Cardiac muscle cell (in vitro differentiated cells and primary cell): ENCODE data around the gene NTRK2. TPM values are rescaled to one million over a fixed set of nuclear protein-coding genes. Genes with fewer than 3 reads are reported as not detected.

Experiments used
- DNase-seq, 2 donors: peaks; one replicate each; pipeline versions ENCODE4 v3.0.0 to v3.0.0-alpha.2; 2010 to 2017; ENCODE audit warnings: low read depth in 1 of 2, low spot score in 1 of 2
- H3K27ac ChIP-seq: fragments of 200-600 bp; sonication (generic); 2 replicates; pipeline ENCODE4 v1.5.1; 2016
- H3K27me3 ChIP-seq: fragments of 200-600 bp; sonication (generic); 2 replicates; pipeline ENCODE4 v1.6.0; 2016; ENCODE audit warnings: control low read depth
- H3K36me3 ChIP-seq: fragments of 200-600 bp; sonication (generic); 2 replicates; pipeline ENCODE4 v1.5.1; 2016; ENCODE audit warnings: control low read depth
- H3K4me1 ChIP-seq: fragments of 200-600 bp; sonication (generic); 2 replicates; pipeline ENCODE4 v1.8.1; 2017; ENCODE audit warnings: low read depth, mild to moderate bottlenecking, mixed run types
- H3K4me3 ChIP-seq: fragments of 200-600 bp; sonication (generic); 2 replicates; pipeline ENCODE4 v1.5.1; 2016; ENCODE audit warnings: mild to moderate bottlenecking
- H3K9me3 ChIP-seq: fragments of 200-600 bp; sonication (generic); 2 replicates; pipeline ENCODE4 v1.5.1; 2017; ENCODE audit warnings: low read depth, mild to moderate bottlenecking, control low read depth
- CTCF ChIP-seq: IDR thresholded peaks from 2 replicates; pipeline ENCODE4 v1.5.1; 2012; ENCODE audit warnings: low read depth, mild to moderate bottlenecking, low read length
- polyA plus RNA-seq: library from polyadenylated mRNA; unstranded; fragments of >200 nt; fragmentation: Nextera tagmentation; extraction: Ambion mirVana; gene quantifications from 2 replicates; pipeline ENCODE4 v1.2.1, GENCODE V29; 2016
- total RNA-seq: library from RNA; depleted of rRNA; stranded (reverse); fragments of >200 nt; gene quantifications from 2 replicates; pipeline ENCODE4 v1.2.3, GENCODE V29; 2016

The NTRK2 gene
- total and polyA plus RNA-seq, 2 experiments from 2014 or later, result 1.3 TPM

- H3K36me3 ChIP-seq, result no peaks in the 10 kb centered on the region
- H3K9me3 ChIP-seq, result no peaks in the 10 kb centered on the region
- no peaks in the 10 kb centered on the region for H3K4me1 ChIP-seq
- H3K4me3 ChIP-seq, result no peak overlapping the region
- no peak for DNase-seq
- TF ChIP-seq CTCF, result no peak
- no peaks in the 10 kb centered on the region for H3K27me3 ChIP-seq
- H3K27ac ChIP-seq, result no peak overlapping the region
Measured at GRCh38 chr9:84716217-84716616, 46.7 kb downstream of the NTRK2 start.

GRCh38 chr9:84718476-84718875, 48.9 kb downstream of the NTRK2 start:
- Histone ChIP-seq H3K36me3 (no peaks in the 10 kb centered on the region), H3K4me3 (no peak overlapping the region), H3K27ac (no peak overlapping the region), H3K4me1 (no peaks in the 10 kb centered on the region), H3K27me3 (no peaks in the 10 kb centered on the region), H3K9me3 (no peaks in the 10 kb centered on the region)
- DNase-seq, result no peak
- no peak for TF ChIP-seq CTCF

- Histone ChIP-seq H3K4me1 (no peaks in the 10 kb centered on the region), H3K9me3 (no peaks in the 10 kb centered on the region), H3K36me3 (no peaks in the 10 kb centered on the region), H3K27ac (no peak overlapping the region), H3K4me3 (no peak overlapping the region), H3K27me3 (peaks cover 3% of the 10 kb centered on the region)
- no peak for TF ChIP-seq CTCF
- no peak for DNase-seq
Measured at GRCh38 chr9:84722388-84722989, 53.0 kb downstream of the NTRK2 start.

GRCh38 chr9:84723426-84723825, 53.9 kb downstream of the NTRK2 start:
- H3K4me3 ChIP-seq, result no peak overlapping the region
- no peaks in the 10 kb centered on the region for H3K36me3 ChIP-seq
- TF ChIP-seq CTCF, result no peak
- H3K9me3 ChIP-seq, result no peaks in the 10 kb centered on the region
- no peaks in the 10 kb centered on the region for H3K4me1 ChIP-seq
- no peak overlapping the region for H3K27ac ChIP-seq
- no peak for DNase-seq
- H3K27me3 ChIP-seq, result peaks cover 3% of the 10 kb centered on the region

GRCh38 chr9:84731696-84732095, 62.2 kb downstream of the NTRK2 start:
- Histone ChIP-seq H3K4me3 (no peak overlapping the region), H3K4me1 (no peaks in the 10 kb centered on the region), H3K9me3 (no peaks in the 10 kb centered on the region), H3K27me3 (no peaks in the 10 kb centered on the region), H3K27ac (no peak overlapping the region), H3K36me3 (no peaks in the 10 kb centered on the region)
- TF ChIP-seq CTCF, result no peak
- no peak for DNase-seq
